ENCODE results near the gene WDR45.

DNA sequence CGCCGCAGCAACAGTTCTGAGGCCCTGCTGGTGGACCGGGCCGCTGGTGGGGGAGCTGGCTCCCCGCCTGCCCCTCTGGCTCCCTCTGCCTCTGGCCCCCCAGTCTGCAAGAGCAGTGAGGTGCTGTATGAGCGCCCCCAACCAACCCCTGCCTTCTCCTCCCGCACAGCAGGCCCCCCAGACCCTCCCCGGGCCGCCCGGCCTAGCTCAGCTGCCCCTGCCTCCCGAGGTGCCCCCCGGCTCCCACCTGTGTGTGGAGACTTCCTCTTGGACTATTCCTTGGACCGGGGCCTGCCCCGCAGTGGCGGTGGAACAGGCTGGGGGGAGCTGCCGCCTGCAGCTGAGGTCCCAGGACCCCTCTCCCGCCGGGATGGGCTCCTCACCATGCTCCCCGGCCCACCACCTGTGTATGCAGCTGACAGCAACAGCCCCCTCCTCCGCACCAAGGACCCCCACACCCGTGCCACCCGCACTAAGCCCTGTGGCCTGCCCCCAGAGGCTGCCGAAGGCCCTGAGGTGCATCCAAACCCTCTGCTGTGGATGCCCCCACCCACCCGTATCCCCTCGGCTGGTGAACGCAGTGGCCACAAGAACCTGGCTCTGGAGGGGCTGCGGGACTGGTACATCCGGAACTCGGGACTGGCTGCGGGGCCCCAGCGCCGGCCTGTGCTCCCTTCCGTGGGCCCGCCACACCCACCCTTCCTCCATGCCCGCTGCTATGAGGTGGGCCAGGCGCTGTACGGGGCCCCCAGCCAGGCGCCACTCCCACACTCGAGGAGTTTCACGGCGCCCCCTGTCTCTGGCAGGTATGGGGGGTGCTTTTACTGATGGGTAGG is 12.2 kb downstream of the WDR45 start:
- TF ChIP-seq EZH2 (IDR thresholded peaks at IDR 0.05; ENCODE audit: borderline replicate concordance, insufficient read depth, low read length, poor library complexity, severe bottlenecking), result no peak
- TF ChIP-seq POLR2AphosphoS5 (IDR thresholded peaks at IDR 0.05), result no peak
- no peak for TF ChIP-seq CTCF (IDR thresholded peaks at IDR 0.05; ENCODE audit: poor library complexity, severe bottlenecking)
